ENCODE results near the gene ST14. TPM values are rescaled to one million over a fixed set of nuclear protein-coding genes. Genes with fewer than 3 reads are reported as not detected.

Gene ST14
- total and polyA plus RNA-seq, 2 donors (not counting 3 experiments of a cell fraction or from before 2014, with no cell fraction given), result 0.08 TPM; not detected in 1

GRCh38 chr11:130115218-130115617 is 44.4 kb upstream of the ST14 start:
- ChIA-PET POLR2A (interaction anchor here (0.6 kb wide), 1 partner anchor 113 kb away, joined by 4 read pairs; the partner anchor contains the start of gene PRDM10), CTCF (interaction anchor here (0.6 to 1.8 kb wide), 10 partner anchors 9 to 202 kb away, joined by 3 to 14 read pairs (median 3); no protein-coding TSS in a partner anchor)
- no peak overlapping the region for H3K4me3 ChIP-seq (replicated peaks in 1 of 3; ENCODE audit: insufficient read depth in 1 of 3, low read depth in 1 of 3, low read length in 3 of 3)
- H4K20me1 ChIP-seq (replicated peaks; ENCODE audit: control insufficient read depth, extremely low read depth, insufficient read depth, low read length), result no peaks in the 10 kb centered on the region
- H2AFZ ChIP-seq (ENCODE audit: low read depth, low read length), result no peak overlapping the region
- H3K9ac ChIP-seq (replicated peaks; ENCODE audit: extremely low read depth, insufficient read depth, low read length), result no peak overlapping the region
- DNase-seq (ENCODE audit: low read depth, low spot score), result peak; percentile 71
- no TSS peak for BruUV-seq (replicated peaks)
- no peak overlapping the region for H3K27ac ChIP-seq (ENCODE audit: insufficient read depth, low read depth, low read length)
- no peak for FAIRE-seq
- intact Hi-C loops (cut with micrococcal nuclease) (no loop called here), dilution Hi-C loops (cut with MboI; ENCODE audit: extremely low pct_ligation_motif_present, low sequenced_read_pairs) (no loop called here)
- H3K79me2 ChIP-seq (ENCODE audit: control insufficient read depth, insufficient read depth, low read length), result peaks cover 94% of the 10 kb centered on the region
- no peaks in the 10 kb centered on the region for H3K27me3 ChIP-seq (ENCODE audit: control insufficient read depth in 2 of 2, insufficient read depth in 2 of 2, low read length in 2 of 2)
- H3K36me3 ChIP-seq (ENCODE audit: control insufficient read depth in 2 of 2, extremely low read depth in 1 of 2, insufficient read depth in 2 of 2, low read length in 2 of 2), result peaks cover 10 to 12% of the 10 kb centered on the region in 2 experiments
- H3K9me3 ChIP-seq (replicated peaks; ENCODE audit: control insufficient read depth, insufficient read depth, low read length), result no peaks in the 10 kb centered on the region
- no peaks in the 10 kb centered on the region for H3K9me1 ChIP-seq (replicated peaks; ENCODE audit: control insufficient read depth, extremely low read depth, insufficient read depth, low read length)
- H3K4me1 ChIP-seq (ENCODE audit: control insufficient read depth, extremely low read depth, insufficient read depth, low read length), result peaks cover 27% of the 10 kb centered on the region
- no peak for TF ChIP-seq POLR2AphosphoS5 (IDR thresholded peaks at IDR 0.05; ENCODE audit: insufficient read depth, low read depth, low read length)
- no peak overlapping the region for H3K4me2 ChIP-seq (ENCODE audit: insufficient read depth, low read length)

GRCh38 chr11:130118165-130118564 is 41.4 kb upstream of the ST14 start:
- Histone ChIP-seq H3K79me2 (ENCODE audit: control insufficient read depth, insufficient read depth, low read length) (peaks cover 71% of the 10 kb centered on the region), H3K9me1 (replicated peaks; ENCODE audit: control insufficient read depth, extremely low read depth, insufficient read depth, low read length) (no peaks in the 10 kb centered on the region), H3K4me3 (replicated peaks in 1 of 3; ENCODE audit: insufficient read depth in 1 of 3, low read depth in 1 of 3, low read length in 3 of 3) (no peak overlapping the region), H3K27ac (ENCODE audit: insufficient read depth, low read depth, low read length) (no peak overlapping the region), H4K20me1 (replicated peaks; ENCODE audit: control insufficient read depth, extremely low read depth, insufficient read depth, low read length) (no peaks in the 10 kb centered on the region), H3K9me3 (replicated peaks; ENCODE audit: control insufficient read depth, insufficient read depth, low read length) (no peaks in the 10 kb centered on the region), H3K9ac (replicated peaks; ENCODE audit: extremely low read depth, insufficient read depth, low read length) (no peak overlapping the region), H3K4me1 (ENCODE audit: control insufficient read depth, extremely low read depth, insufficient read depth, low read length) (peaks cover 57% of the 10 kb centered on the region), H3K36me3 (ENCODE audit: control insufficient read depth in 2 of 2, extremely low read depth in 1 of 2, insufficient read depth in 2 of 2, low read length in 2 of 2) (peaks cover 5 to 7% of the 10 kb centered on the region in 2 experiments), H3K4me2 (ENCODE audit: insufficient read depth, low read length) (no peak overlapping the region), H3K27me3 (ENCODE audit: control insufficient read depth in 2 of 2, insufficient read depth in 2 of 2, low read length in 2 of 2) (no peaks in the 10 kb centered on the region), H2AFZ (ENCODE audit: low read depth, low read length) (no peak overlapping the region)
- DNase-seq (ENCODE audit: low read depth, low spot score) (no peak), FAIRE-seq (peak; percentile 46)
- TF ChIP-seq GATA2 (IDR thresholded peaks at IDR 0.05; ENCODE audit: insufficient read depth, insufficient read length, low read depth, low read length) (no peak), JUN (IDR thresholded peaks at IDR 0.05; ENCODE audit: borderline replicate concordance, insufficient read depth, insufficient read length, low read depth) (no peak), CTCF (IDR thresholded peaks at IDR 0.05; ENCODE audit: extremely low read depth in 1 of 2, insufficient read depth in 1 of 2, low read depth in 1 of 2, low read length in 2 of 2) (no peak), POLR2A (IDR thresholded peaks at IDR 0.05; ENCODE audit: low read depth, low read length) (no peak), FOS (IDR thresholded peaks at IDR 0.05; ENCODE audit: borderline replicate concordance, insufficient read depth, low read length) (no peak), POLR2AphosphoS5 (IDR thresholded peaks at IDR 0.05; ENCODE audit: insufficient read depth, low read depth, low read length) (no peak), EZH2 (IDR thresholded peaks at IDR 0.05; ENCODE audit: borderline replicate concordance, low read depth, low read length, severe bottlenecking) (no peak), MAX (IDR thresholded peaks at IDR 0.05; ENCODE audit: insufficient read depth, insufficient read length) (no peak), MYC (IDR thresholded peaks at IDR 0.05; ENCODE audit: low read depth, low read length) (no peak)
- dilution Hi-C loops (cut with MboI; ENCODE audit: extremely low pct_ligation_motif_present, low sequenced_read_pairs), result no loop called here
- intact Hi-C loops (cut with micrococcal nuclease), result no loop called here
- BruUV-seq (replicated peaks), result no TSS peak
- POLR2A ChIA-PET, result no interaction called here
- CTCF ChIA-PET, result interaction anchor here (0.8 to 2.4 kb wide), 4 partner anchors 14 to 195 kb away, joined by 3 to 11 read pairs (median 4); no protein-coding TSS in a partner anchor
